HG03378 (cell line): ENCODE measurements around the gene HELQ.
A peak's percentile ranks its signal among the peaks of the same experiment; 100 is the strongest.

Experiments used
- ATAC-seq: cut with Tn5 transposase; IDR thresholded peaks from one replicate; pipeline ENCODE4 v1.9.1; 2021; ENCODE audit warnings: mild to moderate bottlenecking, moderate library complexity; ENCODE audit not compliant: unreplicated experiment

HELQ gene

DNA sequence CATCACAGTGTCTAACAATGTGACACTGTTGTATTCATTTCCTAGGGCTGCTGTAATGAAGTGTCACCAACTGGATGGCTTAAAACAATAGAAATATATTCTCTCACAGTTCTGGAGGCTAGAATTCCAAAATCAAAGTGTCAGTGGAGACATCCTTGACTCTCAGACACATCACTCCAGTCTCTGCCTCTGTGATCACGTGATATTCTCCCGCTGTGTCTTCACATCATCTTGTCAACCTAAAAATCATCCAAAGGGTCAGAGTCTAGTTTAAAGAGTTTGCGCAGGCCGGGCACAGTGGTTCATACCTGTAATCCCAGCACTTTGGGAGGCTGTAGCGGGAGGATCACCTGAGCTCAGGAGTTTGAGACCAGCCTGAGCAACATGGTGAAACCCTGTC is 84.4 kb downstream of the HELQ start:
- no peak for ATAC-seq

DNA sequence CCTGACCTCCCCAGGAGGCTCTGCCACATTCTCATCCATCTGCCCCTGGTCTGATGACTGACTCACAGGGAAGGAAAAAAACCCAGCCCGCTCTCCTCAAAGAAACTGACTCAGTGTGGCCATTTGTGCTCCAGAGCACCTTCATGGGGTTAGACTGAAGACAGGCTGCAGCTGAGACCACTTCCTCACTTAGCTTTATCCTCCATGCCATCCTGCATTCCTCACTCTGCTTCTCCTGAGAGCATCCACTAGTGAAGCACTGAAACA is 85.0 kb downstream of the HELQ start:
- no peak for ATAC-seq

DNA sequence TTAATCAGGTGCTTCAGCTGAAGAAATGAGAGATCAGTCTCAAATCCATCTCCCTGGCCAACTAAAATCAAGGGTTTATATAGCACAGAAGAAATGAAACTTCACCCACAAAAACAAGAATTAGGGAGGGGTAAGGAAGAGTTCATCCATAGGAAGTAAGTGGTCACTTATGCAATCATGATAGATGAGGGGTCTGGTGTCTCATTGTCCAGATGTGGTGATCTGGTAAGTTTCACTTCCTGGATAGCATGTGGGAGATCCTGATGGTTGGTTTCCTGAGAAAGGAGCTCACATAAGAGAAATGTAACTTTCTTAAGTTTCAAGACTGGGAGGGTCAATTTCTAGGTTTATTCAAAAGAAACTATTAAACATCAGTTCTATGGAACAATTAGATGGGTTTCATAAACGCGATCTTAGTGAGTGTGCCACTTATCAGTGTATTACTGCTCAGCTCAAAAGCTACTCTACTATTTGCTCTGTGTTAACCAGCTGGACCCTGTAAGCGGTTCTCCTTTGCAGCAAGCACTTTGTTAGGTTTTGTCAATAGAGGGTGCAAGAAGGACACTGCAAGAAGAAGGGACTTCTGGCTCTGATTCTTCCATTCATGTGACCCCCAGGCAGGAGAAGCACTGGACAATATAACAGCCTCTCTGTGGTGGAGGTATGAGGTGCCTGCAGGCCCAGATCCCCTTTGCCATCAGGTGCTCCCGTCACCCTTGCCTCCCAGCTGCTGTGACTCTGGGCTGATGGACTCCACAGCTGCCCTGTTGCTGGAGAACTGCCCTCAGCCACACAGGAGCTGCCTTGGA is 85.6 kb downstream of the HELQ start:
- ATAC-seq, result no peak

DNA sequence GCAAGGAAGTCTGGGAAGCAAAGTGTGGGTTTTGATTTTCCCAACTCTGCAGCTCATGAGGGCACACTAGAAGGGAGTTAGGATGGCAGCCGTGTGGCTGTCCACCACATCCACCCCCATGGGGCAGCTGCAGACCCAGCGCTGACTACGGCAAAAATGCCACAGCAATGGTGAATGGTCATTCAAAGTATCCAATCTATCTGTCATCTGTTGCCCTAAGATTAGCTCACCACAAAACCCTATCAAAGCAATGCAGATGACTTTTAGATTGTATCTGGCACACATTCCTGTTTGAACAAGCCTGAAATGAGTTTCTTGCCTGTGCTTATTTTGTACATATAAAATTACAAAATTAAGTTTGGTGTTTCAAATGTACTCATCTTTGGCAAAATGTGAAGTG is 91.3 kb downstream of the HELQ start:
- ATAC-seq, result no peak

GRCh38 chr4:83362492-83363329 is 92.9 kb downstream of the HELQ start:
- peak; percentile 67 for ATAC-seq

- ATAC-seq, result no peak
Measured at GRCh38 chr4:83361416-83362103, 94.1 kb downstream of the HELQ start.

- ATAC-seq, result no peak
Measured at GRCh38 chr4:83360018-83360417, 95.6 kb downstream of the HELQ start.

DNA sequence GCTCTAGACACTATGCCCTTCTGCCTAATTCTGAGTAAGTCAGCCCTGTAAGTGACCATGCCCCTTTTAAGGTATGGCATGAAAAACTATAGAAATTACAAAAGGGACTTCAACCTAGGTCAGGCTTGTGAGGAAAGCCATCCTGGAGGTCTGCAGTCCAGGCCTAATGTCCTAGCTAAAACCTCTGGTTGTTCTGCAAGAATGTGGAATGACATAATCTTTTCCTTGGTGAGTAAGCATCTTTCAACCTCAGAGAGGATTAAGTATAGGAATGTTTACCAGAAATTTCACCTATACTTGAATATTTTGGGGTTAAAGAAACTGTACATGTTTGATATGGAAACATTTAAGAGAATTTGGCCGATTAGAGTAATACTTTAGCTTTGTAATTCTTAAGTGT is 97.2 kb downstream of the HELQ start:
- ATAC-seq, result no peak
